Measurements from ENCODE around the gene IGF1.

GRCh38 chr12:102521662-102522277 is 41.4 kb upstream of the IGF1 start:
- TF ChIP-seq POLR2A (IDR thresholded peaks at IDR 0.05): no peak
- TF ChIP-seq CTCF (IDR thresholded peaks at IDR 0.05): no peak
